GM21528 (cell line): ENCODE data around the gene TENM3.

ENCODE experiments used
- ATAC-seq: cut with Tn5 transposase; IDR thresholded peaks from one replicate; pipeline ENCODE4 v1.9.1; 2021; ENCODE audit warnings: mild to moderate bottlenecking, moderate library complexity; ENCODE audit not compliant: unreplicated experiment, low FRiP score

TENM3 gene

DNA sequence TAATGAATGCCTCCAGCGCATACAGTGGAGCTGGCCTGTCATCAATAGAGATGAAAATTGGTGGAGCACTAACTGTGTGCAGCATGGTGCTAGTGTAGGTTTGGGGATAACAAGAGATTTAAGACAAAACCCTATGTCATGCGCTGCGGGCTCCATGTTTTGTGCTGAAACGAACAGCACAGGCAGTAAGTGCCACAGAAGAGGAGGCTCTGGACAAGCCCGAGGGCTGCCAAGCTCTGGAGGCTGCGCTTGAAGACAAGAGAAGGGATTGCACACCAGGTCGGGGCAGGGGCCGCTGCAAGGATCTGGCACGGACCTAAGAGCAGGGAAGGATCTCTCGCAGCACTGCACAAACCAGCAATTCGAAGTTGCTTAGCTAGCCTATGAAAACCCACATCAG is 35.5 kb downstream of the TENM3 start:
- no peak for ATAC-seq

GRCh38 chr4:182280436-182281111 is 37.4 kb downstream of the TENM3 start:
- ATAC-seq = no peak

- ATAC-seq = no peak
These were observed 42.8 kb downstream of the TENM3 start for GRCh38 chr4:182286035-182286434.

DNA sequence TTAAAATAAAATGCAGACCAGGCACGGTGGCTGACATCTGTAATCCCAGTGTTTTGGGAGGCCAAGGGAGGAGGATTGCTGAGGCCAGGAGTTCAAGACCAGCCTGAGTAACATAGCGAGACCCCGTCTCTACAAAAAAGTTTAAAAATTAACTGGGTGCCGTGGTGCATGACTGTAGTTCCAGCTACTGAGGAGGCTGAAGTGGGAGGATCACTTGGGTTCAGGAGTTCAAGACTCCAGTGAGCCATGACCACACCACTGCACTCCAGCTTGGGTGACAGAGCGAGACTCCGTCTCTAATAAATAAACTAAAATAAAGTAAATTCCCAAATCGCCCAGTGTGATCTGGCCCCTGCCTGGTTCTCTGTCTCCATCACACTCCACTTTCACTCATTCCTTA is 43.7 kb downstream of the TENM3 start:
- no peak for ATAC-seq

- ATAC-seq = no peak
These were observed 45.3 kb downstream of the TENM3 start for GRCh38 chr4:182288534-182288933.

DNA sequence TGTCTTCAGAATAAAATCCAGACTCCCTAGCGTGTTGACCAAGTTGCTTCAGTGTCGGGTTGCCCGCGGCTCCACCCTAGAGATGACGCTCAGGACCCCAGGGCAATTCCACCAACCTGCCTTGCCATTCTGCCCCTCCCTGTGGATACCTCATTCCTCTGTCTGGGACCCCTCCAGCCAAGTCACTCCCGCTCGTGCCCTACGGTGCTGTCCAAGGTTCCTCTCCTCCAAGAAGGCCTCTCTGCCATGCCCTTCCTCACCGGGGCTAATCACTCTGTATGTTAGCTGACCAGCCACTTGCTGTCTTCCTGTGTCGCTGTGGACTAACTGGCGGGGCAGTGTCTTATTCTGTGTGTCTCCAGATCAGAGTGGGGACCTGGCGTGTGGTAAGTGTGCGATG is 46.6 kb downstream of the TENM3 start:
- ATAC-seq = no peak

DNA sequence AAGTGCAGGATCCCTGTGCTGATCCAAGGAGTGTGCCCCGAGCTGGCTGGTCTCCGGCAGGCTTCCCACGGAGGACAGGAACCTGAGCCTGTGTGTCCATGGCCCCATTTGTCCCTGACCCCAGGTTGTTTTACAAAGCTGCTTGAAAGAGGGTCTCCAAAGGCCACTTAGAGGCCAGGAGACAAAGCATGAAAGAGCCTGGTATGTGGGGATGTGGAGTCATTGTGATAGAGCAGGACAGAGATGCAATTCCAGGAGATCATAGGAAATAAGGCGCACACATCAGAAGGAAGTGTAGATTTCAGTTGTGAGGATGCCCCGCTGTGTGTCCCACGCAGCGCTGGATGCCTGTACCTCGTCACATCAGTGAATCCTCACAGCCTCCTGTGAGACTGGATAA is 48.0 kb downstream of the TENM3 start:
- ATAC-seq = no peak

- no peak for ATAC-seq
These were observed 48.5 kb downstream of the TENM3 start for GRCh38 chr4:182291597-182292270.

- no peak for ATAC-seq
These were observed 49.4 kb downstream of the TENM3 start for GRCh38 chr4:182292612-182293011.

DNA sequence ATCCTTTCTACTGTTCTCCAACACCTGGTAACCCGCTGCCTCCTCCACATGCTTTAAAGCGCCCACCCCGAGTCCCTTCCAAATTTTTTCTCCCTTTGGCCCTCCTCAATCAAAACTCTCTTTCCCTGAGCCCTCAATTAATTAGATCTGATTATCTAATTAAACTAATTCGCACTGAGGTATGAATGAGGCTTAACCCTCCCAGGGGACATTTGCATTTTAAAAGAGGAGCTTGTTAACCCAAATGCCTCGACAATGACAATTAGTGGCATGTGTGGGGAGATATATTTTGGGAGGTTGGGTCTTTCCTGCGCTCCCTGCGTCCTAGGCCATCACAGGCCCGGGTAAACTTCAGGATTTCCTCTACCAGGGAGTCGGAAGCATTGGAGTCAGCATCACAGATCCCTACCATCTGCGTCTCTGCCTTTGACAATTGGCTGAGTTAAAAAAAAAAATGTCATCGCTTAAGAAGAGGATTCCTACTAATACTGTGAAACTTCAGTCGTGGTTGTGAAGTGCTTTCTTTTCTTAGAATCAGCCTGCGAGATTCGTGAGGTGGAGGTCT is 50.6 kb downstream of the TENM3 start:
- no peak for ATAC-seq

DNA sequence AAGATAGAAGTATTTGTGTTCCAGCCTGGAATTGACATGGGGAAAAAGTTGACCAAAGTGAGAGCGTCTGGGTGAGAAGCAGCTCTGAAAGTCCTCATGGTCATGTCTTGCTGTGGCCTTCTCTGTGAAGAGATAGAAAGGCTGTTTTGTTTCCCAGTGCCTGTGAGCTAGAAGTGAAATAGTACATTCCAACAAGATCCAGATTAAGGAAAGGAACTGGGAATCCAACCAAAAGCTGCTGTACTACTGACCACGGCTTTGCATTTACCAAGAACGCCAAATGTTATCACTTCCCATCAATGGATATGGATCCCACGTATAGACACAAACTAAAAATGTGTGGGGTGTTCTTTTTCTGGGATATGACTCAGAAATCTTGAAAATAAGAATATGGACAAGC is 51.2 kb downstream of the TENM3 start:
- no peak for ATAC-seq

GRCh38 chr4:182297659-182298058 is 54.5 kb downstream of the TENM3 start:
- no peak for ATAC-seq

- ATAC-seq = no peak
These were observed 58.5 kb downstream of the TENM3 start for GRCh38 chr4:182301736-182302135.

- ATAC-seq = no peak
These were observed 60.6 kb downstream of the TENM3 start for GRCh38 chr4:182303847-182304246.

GRCh38 chr4:182306792-182307507 is 63.7 kb downstream of the TENM3 start:
- ATAC-seq = no peak

DNA sequence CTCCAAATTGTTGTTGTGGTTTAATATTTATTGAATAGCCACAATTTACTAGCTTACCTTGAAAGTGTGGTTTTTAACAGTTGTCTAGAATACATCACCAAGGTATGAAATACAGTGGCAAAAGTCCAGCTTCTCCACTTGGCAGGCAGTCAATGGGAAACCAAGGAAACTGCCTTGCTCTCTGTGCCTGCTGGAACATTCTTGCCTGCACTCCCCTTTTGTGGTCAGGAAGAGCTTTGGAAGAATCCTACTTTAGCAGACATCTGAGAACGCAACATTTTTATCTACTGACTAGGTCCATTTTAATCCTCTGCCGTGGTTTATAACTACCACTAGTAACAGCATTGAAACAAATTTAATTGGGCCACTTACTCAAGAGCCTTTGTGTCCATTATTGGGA is 64.5 kb downstream of the TENM3 start:
- no peak for ATAC-seq

DNA sequence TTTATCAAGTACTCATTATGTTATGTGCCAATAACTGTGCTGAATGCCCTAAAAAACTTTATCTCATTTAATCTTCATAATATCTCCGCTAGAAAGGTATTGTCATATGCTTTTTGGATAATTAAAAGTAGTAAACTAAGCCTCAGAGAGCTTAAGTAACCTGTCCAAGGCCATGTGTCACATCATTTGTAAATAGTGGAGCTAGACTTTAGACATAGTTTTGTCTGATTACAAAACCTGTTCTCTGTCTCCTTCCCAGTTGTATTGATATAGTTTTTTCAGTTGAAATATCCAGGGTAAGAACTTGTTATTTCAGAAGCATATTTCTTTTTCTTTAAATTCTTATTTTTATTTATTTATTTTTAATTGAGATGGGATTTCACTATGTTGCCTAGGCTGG is 66.7 kb downstream of the TENM3 start:
- ATAC-seq = no peak

- no peak for ATAC-seq
These were observed 67.1 kb downstream of the TENM3 start for GRCh38 chr4:182310316-182310715.

DNA sequence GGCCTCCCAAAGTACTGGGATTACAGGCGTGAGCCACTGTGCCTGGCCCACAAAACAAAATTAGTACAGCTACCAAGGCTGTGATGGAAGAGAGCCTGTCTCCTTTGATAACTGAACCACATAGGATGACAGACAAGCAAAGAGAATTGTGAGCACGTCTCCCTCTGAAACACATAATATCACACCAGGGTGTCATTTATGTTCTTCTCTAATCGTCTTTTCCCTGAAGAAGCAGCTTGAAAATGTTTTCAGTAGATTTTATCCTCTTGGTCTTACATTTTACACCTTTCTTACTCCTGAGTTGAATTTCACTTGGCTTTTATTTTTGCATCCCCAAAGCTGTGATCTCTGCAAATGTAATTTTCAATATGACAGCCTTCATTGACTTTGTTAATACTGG is 67.8 kb downstream of the TENM3 start:
- no peak for ATAC-seq

DNA sequence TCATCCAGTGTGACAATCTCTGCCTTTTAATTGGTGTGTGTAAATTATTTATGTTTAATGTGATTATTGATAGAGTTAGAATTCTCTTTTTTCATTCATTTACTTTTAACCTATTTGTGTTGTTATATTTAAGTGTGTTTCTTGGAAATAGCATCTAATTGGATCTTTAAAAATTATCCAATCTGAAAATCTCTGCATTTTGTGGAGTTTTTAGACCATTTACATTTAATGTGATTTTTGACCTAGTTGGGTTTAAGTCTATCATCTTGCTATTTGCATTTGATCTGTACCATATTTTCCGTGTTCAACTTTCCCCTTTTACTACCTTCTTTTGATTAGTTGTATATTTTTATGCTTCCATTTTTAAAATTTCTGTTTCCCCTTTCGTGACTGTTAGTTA is 71.3 kb downstream of the TENM3 start:
- no peak for ATAC-seq

GRCh38 chr4:182318256-182318655 is 75.1 kb downstream of the TENM3 start:
- no peak for ATAC-seq
